ENCODE results near the gene ZNF660. TPM values are rescaled to one million over a fixed set of nuclear protein-coding genes. Genes with fewer than 3 reads are reported as not detected.
"Not testable (repeated sequence)": the region's sequence is repeated elsewhere in the genome, so short reads cannot be mapped to it uniquely, and the experiment has no call there.

Gene ZNF660
- 8.9 TPM for total RNA-seq

GRCh38 chr3:44584646-44585501 is at the start of gene ZNF660:
Gene ZNF660 (plus strand): TSS chr3:44584964. CDS start chr3:44594194, 9,230 bp downstream.
- DNase-seq (ENCODE audit: low spot score) (peak; percentile 72), ATAC-seq (peak; percentile 98)
- intact Hi-C loops (cut with DNase I) = no loop called here

DNA sequence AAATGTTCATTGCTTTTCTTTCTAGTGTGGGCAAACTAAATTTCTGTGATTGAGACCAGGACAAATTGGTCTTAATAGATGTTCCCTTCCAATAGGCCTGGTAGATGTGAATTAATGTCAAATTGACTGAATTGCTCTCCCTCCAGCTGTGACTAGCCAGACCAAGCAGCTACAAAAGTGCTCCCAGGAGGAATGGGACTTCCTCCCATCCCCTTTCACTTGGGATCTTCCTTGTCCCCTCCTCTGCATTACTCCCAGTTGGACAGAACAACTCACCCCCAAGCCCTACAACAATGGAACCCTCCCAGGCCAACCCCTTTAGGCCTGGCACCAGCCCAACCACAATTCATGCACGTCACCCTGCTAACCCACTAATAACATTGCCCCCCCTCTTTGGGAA is 49.4 kb upstream of the ZNF660 start:
- DNase-seq (ENCODE audit: low spot score) (no peak), ATAC-seq (no peak)
- intact Hi-C loops (cut with DNase I) = no loop called here

GRCh38 chr3:44544811-44545210 is 40.0 kb upstream of the ZNF660 start:
- intact Hi-C loops (cut with DNase I); ATAC-seq; DNase-seq (ENCODE audit: low spot score): not testable (repeated sequence)

- peak; percentile 78 for ATAC-seq
- DNase-seq (ENCODE audit: low spot score) = peak; percentile 72
- intact Hi-C loops (cut with DNase I) = no loop called here
These were observed 29.9 kb upstream of the ZNF660 start, which contains the start of gene ZKSCAN7 for GRCh38 chr3:44554626-44555592. Gene ZKSCAN7 (plus strand): TSS chr3:44555193. CDS start chr3:44557048, 1,855 bp downstream.

- intact Hi-C loops (cut with DNase I) = no loop called here
- ATAC-seq (no peak), DNase-seq (ENCODE audit: low spot score) (no peak)
These were observed 29.0 kb upstream of the ZNF660 start for GRCh38 chr3:44555723-44556122.

DNA sequence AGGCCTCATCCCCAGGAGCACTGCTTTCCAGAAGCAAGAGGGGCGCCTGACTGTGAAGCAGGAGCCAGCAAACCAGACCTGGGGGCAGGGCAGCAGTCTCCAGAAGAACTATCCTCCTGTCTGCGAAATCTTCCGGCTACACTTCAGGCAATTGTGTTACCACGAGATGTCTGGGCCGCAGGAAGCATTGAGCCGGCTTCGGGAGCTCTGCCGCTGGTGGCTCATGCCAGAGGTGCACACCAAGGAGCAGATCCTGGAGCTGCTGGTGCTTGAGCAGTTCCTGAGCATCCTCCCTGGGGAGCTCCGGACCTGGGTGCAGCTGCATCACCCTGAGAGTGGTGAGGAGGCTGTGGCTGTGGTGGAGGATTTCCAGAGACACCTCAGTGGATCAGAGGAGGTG is 27.7 kb upstream of the ZNF660 start:
- DNase-seq (ENCODE audit: low spot score) (no peak), ATAC-seq (no peak)
- intact Hi-C loops (cut with DNase I) = no loop called here

DNA sequence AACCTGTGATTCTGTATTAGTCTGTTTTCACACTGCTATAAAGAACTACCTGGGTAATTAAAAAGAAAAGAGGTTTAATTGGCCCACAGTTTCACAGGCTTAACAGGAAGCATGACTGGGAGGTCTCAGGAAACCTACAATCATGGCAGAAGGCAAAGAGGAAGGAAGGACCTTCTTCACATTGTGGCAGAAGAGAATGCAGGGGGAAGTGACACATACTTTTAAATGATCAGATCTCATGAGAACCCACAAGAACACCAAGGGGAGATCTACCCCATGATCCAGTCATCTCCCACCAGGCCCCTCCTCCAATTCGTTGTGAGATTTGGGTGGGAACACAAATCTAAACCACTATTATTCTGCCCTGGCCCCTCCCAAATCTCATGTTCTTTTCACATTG is 23.7 kb upstream of the ZNF660 start:
- ATAC-seq (no peak), DNase-seq (ENCODE audit: low spot score) (no peak)
- intact Hi-C loops (cut with DNase I) = no loop called here

DNA sequence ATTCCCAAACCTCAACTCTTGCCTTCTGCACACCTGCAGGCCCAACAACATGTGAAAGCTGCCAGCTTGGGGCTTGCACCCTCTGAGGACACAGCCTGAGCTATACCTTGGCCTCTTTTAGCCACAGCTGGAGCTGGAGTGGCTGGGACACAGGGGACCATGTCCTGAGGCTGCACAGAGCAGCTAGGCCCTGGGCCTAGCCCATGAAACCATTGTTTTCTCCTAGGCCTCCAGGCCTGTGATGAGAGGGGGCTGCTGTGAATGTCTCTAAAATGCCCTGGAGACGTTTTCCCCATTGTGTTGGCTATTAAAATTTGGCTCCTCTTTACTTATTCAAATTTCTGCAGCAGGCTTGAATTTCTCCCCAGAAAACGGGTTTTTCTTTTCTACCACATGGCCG is 22.6 kb upstream of the ZNF660 start:
- intact Hi-C loops (cut with DNase I) = no loop called here
- ATAC-seq = no peak
- no peak for DNase-seq (ENCODE audit: low spot score)

GRCh38 chr3:44568561-44568960 is 16.2 kb upstream of the ZNF660 start:
- intact Hi-C loops (cut with DNase I) = no loop called here
- ATAC-seq = no peak
- DNase-seq (ENCODE audit: low spot score) = no peak

- no peak for ATAC-seq
- intact Hi-C loops (cut with DNase I) = no loop called here
- DNase-seq (ENCODE audit: low spot score) = no peak
These were observed 13.7 kb upstream of the ZNF660 start for GRCh38 chr3:44571024-44571423.

GRCh38 chr3:44576613-44577012 is 8.2 kb upstream of the ZNF660 start:
- intact Hi-C loops (cut with DNase I) = no loop called here
- peak; percentile 39 for ATAC-seq
- no peak for DNase-seq (ENCODE audit: low spot score)

GRCh38 chr3:44577354-44577952 is 7.3 kb upstream of the ZNF660 start:
- ATAC-seq; DNase-seq (ENCODE audit: low spot score); intact Hi-C loops (cut with DNase I): not testable (repeated sequence)

GRCh38 chr3:44578316-44578715 is 6.4 kb upstream of the ZNF660 start:
- DNase-seq (ENCODE audit: low spot score); ATAC-seq: not testable (repeated sequence)

GRCh38 chr3:44578924-44579515 is 5.7 kb upstream of the ZNF660 start:
- ATAC-seq; DNase-seq (ENCODE audit: low spot score); intact Hi-C loops (cut with DNase I): not testable (repeated sequence)

More at GRCh38 chr3:44578316-44578715, 6.4 kb upstream of the ZNF660 start:
- intact Hi-C loops (cut with DNase I) = not testable (repeated sequence)

- ATAC-seq; DNase-seq (ENCODE audit: low spot score); intact Hi-C loops (cut with DNase I): not testable (repeated sequence)
These were observed 5.0 kb upstream of the ZNF660 start for GRCh38 chr3:44579749-44580148.

GRCh38 chr3:44580971-44581370 is 3.8 kb upstream of the ZNF660 start:
- intact Hi-C loops (cut with DNase I); DNase-seq (ENCODE audit: low spot score); ATAC-seq: not testable (repeated sequence)

DNA sequence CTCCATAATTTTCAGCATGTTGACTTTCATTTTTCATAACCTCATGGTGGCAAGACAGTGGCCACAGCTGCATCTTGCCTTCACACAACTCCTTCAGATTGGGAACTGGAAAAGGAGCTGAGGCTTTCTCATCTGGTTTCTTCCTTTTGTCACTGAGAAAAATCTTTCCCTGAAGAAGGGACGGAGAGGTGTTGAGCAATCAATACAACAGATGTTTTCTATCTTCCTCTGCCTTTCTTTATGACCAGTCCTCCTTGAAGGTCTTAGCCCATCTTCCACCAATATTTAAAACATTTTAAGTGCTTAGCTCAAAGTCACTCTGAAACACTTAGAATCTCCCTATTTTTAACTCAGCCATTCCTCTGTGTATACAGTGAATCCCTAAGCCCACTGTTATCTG is 11.9 kb downstream of the ZNF660 start:
- no peak for DNase-seq (ENCODE audit: low spot score)
- ATAC-seq = no peak
- intact Hi-C loops (cut with DNase I) = no loop called here

DNA sequence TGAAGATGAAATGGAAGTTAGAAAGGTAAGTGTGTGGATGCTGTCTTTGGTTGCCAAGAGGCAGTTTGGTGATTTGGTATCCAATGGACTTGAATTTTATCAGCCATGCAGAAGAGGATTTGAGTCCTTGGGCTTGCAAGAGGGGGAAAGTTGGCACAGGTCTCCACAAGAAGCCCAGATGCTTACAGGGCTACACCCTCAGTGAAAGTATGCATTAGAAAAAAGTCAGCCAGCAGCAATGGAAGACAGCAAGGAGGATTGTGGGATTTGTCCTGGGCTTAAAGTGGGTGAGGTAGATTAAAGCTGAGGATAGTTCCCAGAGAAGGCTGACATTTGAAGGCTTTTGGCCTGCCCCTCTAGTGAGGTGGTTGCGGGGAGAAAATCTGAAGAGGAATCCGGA is 17.0 kb downstream of the ZNF660 start:
- ATAC-seq (no peak), DNase-seq (ENCODE audit: low spot score) (no peak)
- intact Hi-C loops (cut with DNase I) = no loop called here

- no peak for DNase-seq (ENCODE audit: low spot score)
- intact Hi-C loops (cut with DNase I) = no loop called here
- ATAC-seq = no peak
These were observed 27.9 kb downstream of the ZNF660 start for GRCh38 chr3:44612678-44613077.

Data from sciatic nerve (tissue), 2 donors.